NCI-H748 (cell line): ENCODE measurements around the gene POLR3H.
A peak's percentile ranks its signal among the peaks of the same experiment; 100 is the strongest.

Experiments
- DNase-seq: peaks from one replicate; lab custom pipeline; 2025; ENCODE audit not compliant: unreplicated experiment; lab: John Stamatoyannopoulos, UW

Gene POLR3H

DNA sequence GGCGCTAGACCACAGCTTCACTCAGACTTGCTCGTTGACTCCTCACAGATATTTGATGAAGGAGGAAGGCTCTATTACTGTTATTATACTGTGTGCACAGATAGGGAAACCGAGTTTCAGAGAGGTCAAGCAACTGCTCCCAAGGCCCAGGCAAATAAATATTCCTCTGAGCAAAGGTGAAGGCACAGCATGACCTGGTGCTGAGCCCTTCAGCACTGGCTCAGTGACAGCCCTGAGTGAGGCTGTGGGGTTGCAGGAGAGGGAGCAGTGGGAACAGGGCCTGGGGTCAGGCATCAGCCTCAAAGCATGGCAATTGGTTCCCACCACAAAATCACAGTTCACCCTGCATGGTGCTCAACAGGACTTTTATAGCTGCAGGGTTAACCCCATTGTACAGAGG is 7.1 kb downstream of the POLR3H start:
- DNase-seq, result no peak

GRCh38 chr22:41535244-41535643 is 9.0 kb downstream of the POLR3H start:
- DNase-seq, result no peak

DNA sequence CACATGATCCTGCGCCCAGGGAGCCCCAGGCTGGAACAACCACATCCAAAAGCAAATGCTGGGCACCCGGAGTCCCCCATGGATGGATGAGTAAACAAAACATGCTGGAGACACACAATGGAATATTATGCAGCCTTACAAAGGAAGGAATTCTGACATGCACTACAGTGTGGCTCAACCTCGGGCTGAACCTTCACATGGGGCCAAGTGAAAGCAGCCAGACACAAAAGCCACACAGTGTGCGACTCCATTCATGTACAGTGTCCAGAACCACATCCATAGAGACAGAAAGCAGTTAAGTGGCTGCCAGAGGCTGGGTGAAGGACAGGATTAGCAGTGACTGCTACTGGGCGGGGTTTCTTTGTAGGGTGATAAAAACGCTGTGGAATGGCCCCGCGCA is 10.1 kb downstream of the POLR3H start:
- no peak for DNase-seq

DNA sequence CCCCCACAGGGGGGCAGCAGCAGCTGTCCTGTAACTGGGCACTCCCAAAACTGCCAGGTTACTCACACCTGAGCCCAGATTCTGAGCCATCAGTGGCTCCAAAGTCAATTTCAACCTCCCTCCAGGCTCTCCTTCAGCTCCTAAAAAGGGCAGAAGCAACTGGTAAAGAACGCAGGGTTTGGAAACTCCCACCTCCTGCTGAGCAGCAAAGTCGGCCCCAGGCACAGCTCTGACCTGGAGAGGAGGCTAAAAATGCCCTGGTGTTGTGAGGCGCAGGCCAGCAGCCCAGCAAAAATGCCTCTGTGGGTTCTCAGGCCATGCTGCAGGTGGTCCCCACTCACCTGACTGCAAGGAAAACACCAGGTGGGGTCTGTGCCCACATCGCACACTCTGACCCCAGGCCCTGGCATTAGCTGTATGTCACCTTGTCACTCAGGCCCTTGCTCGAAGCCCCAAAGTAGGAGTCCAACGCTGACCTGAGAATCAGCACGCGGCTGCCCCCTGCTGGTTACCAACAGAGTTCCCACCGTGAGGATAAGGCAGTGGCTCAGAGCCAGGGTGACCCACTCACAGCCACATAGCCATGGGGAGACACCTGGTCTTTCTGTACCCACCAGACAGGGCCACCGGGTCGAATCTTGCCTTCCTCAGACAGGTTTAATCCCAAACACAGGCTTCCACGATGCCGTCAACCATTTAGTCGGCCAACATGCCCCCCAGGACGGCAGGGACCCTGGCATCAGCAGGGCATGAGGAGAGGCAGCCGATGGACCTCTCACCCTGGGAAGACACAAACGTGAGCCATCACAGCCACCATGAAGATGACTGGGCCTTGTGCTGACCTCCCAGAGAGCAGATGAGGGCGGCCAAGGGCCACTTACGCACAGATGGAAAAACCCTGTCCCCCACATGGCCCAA is 11.1 kb downstream of the POLR3H start:
- DNase-seq, result peak; percentile 43

GRCh38 chr22:41531715-41532477 is 12.4 kb downstream of the POLR3H start:
- no peak for DNase-seq

GRCh38 chr22:41530890-41531714 is 13.2 kb downstream of the POLR3H start:
- DNase-seq, result no peak

- DNase-seq, result no peak
Measured at GRCh38 chr22:41528938-41529561, 15.2 kb downstream of the POLR3H start.

GRCh38 chr22:41528132-41528766 is 16.0 kb downstream of the POLR3H start:
- DNase-seq, result no peak

GRCh38 chr22:41526830-41527799 is 17.2 kb downstream of the POLR3H start:
- DNase-seq, result no peak

- DNase-seq, result no peak
Measured at GRCh38 chr22:41526226-41526829, 17.9 kb downstream of the POLR3H start.

DNA sequence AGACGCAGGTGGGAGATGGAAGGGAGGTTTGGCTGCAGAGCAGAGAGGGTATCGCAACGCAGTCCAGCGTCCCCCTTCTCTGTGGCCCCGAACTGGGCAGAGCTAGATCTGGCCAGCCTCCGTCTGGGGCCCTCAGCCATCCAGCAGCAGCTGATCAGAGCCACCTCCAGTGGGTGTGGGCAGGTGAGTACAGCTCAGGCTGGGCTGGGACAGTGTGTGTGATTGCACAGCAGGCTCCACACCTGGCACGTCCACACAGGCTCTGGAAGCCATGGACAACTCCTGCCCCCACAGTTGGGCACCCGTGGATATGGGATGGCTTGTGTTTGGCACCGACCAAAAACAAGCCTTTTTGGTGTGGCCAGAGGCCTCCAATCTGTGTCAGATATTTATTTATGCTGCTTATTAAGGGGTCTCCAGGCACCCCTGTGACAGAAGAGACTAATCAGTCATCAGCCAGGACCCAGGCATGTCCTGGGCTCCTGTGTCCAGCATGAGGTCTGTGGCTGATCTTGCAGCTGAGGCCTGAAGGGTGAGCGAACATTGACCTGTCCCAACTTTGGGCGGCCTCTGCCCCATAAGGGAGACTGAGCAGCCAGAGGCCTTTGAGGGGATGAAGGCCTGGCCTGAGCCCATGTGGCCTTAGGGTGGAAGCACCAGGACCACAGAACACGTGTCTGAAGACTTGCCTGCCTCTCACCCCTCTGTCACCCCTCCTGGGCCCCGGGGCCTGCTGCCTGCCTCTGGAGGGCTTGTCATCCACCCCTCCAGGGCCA is 18.6 kb downstream of the POLR3H start:
- no peak for DNase-seq

DNA sequence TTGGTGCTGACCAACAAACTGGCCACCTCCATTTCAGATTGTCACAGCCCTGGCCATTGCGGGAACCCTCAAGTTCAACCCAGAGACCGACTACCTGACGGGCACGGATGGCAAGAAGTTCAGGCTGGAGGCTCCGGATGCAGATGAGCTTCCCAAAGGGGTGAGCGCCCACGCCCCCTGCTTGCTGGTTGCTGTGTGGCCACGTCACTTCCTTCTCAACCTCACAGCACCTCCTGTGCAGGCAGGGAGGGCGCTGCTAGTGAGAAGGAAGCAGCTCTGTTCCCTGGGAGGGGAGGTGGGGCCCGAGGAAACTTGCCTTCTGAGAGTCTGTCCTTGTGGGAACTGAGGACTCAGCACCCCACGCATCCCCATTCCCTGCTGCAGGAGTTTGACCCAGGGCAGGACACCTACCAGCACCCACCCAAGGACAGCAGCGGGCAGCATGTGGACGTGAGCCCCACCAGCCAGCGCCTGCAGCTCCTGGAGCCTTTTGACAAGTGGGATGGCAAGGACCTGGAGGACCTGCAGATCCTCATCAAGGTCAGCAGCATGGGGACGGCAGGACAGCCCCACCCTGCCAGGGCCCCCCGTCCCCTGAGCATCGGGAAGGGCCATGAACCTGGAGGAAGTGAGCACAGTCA is 19.3 kb downstream of the POLR3H start:
- DNase-seq, result no peak

GRCh38 chr22:41524251-41524661 is 20.0 kb downstream of the POLR3H start:
- peak; percentile 12 for DNase-seq

GRCh38 chr22:41523464-41524221 is 20.6 kb downstream of the POLR3H start:
- no peak for DNase-seq

- DNase-seq, result no peak
Measured at GRCh38 chr22:41522813-41523212, 21.5 kb downstream of the POLR3H start.

- no peak for DNase-seq
Measured at GRCh38 chr22:41521126-41521525, 23.1 kb downstream of the POLR3H start.

DNA sequence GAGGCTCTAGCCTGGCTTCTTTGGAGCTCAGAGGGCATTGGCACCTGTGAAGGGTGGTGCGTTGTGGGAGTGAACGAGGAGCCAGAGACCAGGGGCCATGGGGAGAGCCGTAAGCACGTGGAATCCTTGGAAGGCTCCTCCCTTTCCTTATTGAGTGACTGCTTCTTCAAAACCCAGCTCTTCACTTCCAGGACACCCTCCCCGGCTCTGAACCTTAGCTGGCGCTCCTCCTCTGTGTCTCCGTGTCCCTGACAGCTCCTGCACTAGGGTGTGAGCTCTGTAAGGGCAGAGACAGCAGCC is 26.3 kb downstream of the POLR3H start:
- no peak for DNase-seq
